Urothelium cell line (cell line): Measurements from ENCODE around the gene SLC25A36.
A peak's percentile ranks its signal among the peaks of the same experiment; 100 is the strongest.
"Not testable (repeated sequence)": the region's sequence is repeated elsewhere in the genome, so short reads cannot be mapped to it uniquely, and the experiment has no call there.

Source experiments
- DNase-seq: peaks from one replicate; pipeline ENCODE4 v3.0.0; 2011; ENCODE audit warnings: low spot score, mixed read lengths
- FAIRE-seq: peaks from 2 replicates; lab custom pipeline; 2011; peaks lifted over from hg19 to GRCh38; lab: Jason Lieb, UNC

Gene SLC25A36

DNA sequence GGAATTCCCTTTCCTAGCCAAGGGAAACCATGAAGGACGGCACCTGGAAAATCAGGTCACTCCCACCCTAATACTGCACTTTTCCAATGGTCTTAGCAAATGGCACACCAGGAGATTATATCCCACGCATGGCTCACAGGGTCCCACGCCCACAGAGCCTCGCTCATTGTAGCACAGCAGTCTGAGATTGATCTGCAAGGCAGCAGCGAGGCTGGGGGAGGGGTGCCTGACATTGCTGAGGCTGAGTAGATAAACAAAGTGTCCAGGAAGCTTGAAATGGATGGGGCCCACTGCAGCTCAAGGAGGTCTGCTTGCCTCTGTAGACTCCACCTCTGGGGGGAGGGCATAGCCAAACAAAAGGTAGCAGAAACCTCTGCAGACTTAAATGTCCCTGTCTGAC lies 46.2 kb downstream of the SLC25A36 start:
- FAIRE-seq, DNase-seq: not testable (repeated sequence)

DNA sequence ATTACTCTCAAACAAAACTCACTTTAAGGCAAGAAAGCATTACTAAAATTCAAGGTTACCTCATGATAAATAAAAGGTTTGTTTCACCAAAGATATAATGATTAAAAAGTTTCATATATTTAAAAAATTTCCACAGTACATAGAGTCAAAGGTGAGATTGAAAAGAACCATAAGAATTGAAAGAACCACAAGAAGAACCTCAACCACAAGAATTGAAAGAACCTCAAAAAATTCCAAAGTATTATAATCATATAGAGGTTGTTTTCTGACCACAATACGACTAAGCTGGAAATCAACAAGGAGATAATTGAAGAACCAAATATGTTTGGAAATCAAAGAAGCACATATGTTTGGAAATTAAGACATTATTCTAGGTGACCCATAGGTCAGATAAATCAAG lies 52.7 kb downstream of the SLC25A36 start:
- no peak for DNase-seq
- FAIRE-seq, result no peak

DNA sequence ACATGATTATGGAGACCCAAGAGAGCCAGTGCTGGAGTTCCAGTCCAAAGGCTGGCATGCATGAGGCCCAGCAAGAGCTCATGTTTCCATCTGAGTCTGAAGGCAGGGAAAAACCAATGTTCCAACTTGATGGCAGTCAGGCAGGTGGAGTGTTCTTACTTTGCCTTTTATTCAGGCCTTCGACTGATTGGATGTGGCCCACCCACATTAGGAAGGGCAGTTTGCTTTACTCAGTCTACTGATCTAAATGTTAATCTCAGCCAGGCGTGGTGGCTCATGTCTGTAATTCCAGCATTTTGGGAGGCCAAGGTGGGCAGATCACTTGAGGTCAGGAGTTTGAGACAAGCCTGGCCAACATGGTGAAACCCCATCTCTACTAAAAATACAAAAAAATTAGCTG lies 53.2 kb downstream of the SLC25A36 start:
- not testable (repeated sequence) for FAIRE-seq

DNA sequence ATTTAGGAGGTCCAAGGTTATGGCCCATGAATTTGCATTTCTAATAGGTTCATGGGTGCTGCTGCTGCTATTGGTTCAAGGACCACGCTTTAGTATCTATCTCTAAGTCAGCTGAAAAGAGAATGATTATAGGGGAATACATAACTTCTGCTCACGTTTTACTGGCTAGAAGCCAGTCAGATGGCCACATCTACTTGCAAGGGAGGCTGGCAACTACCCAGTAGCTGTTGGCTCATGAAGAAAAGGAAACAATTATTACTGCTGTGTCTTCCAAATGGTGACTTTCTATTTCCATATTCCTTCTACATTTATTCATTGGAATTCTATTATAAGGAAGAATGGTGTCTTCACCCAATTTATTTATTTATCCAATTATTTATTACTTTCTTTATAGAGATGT lies 54.2 kb downstream of the SLC25A36 start:
- FAIRE-seq, result no peak

More for the DNA sequence above, 53.2 kb downstream of the SLC25A36 start:
- DNase-seq, result not testable (repeated sequence)

DNA sequence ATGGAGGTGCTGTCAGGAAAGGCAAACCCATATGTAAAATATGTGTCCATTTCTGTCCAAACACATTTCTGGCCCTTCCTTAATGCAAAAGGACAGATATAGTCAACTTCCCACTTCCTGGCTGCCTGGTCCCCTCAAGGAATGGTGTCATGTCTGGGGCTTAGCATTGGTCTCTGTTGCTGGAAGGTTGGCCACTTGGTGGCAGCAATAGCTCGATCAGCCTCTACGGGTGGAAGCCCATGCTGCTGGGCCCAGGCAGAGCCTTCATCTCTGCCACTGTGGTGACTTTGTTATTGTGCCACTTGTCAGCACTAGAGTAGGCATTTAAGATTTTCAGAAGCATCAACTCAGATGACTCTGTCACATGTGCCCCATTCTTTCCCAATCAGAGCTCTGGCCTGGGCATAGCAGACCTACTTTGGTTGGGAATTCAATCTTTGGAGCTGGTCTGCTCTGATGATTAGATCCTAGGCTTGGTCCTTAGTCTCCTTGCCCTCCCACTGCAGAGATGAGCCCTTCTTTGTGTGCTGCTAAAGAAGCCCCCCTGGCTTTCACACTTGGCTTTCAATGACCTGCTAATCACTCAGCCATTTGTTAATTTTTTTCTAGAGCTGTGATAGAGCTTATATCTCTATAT lies 58.5 kb downstream of the SLC25A36 start:
- peak; percentile 54 for DNase-seq
- peak; percentile 5 for FAIRE-seq

More for the DNA sequence above, 54.2 kb downstream of the SLC25A36 start:
- DNase-seq, result no peak

DNA sequence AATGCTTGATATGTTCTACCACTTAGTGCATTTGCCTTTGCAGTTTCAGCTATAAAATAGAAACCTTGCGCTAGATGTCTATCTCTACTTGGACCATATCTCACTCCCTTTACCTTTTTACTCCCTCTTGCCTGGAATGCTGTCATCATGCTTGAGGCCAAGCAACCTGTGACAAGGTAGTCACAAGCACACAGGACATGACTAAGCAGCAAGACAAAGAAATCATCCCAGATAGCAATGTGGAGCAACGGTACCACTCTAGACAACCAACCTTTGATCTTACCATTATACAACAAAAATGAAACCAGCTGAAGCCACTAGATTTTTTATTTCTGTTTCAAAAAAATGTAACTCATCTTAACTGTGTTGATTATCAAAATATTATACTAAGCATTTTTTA lies 59.0 kb downstream of the SLC25A36 start:
- no peak for FAIRE-seq
- no peak for DNase-seq

DNA sequence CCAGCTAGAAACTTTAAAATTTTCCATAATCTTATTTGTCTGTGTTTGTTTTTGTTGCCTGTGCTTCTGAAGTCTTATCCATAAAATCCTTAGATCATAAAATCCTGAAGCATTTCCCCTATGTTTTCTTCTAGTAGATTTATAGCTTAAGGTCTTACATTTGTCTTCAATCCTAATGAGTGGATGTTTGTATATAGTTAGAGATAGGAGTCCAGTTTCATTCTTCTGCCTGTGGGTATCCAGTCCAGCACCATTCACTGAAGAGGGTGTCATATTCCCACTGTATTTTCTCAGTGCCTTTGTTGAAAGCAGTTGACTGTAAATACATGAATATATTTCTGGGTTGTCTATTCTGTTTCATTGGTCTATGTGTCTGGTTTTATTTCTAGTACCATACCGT lies 64.7 kb downstream of the SLC25A36 start:
- DNase-seq, result no peak
- no peak for FAIRE-seq

DNA sequence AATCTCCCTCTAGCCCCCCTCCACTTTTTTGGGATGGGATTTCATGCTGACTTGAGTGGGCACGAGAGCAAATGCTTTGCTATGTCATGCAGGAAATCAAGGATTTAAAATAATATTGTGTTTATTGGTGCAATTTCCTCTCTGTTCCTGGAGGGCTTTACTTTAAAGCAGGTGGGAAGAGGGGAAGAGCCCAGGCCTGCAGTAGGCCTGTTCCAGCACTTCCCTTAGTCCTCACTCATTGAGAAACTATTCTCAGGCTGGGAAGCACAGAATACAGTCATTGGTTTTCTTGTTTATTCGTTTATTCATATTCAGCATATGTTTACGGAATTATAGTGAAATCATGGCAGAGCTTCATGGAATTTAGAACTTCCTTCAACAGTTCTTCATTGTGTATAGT lies 67.9 kb downstream of the SLC25A36 start:
- DNase-seq, result no peak
- no peak for FAIRE-seq

DNA sequence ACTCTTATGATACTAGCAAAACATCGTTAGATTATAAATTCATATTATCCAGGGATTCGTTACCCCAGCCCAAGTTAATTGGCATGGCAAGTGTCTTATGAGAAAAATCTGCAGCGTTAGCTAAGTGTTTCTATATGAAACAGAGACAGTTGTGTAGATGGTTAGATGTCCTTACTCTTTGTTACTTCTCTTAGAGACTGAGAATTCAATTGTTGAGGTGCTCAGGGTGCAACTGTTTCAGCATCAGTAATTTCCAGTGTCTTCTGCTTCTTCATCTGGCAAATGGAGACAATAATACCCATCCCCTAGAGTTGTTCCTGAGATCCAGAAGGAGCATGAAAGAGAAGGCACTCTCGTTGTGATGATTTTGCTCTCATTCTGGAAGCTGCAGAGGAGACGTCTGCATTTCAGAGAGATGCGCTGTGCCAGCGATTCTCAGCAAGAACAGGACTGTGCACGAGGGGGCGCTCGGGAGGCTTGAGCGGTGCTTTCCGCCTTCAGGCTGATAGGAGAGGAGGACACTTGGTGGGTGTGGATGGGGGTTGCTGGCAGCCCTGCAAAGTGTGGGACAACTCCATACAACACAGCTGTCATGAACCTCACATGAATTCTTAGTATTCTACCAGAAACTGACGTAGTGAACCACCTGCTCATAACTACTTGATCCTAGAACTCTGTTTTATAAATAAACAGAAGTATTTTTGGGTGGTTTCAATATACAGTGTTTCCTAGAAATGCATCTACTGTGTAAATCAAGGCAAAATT lies 69.8 kb downstream of the SLC25A36 start:
- no peak for FAIRE-seq
- DNase-seq, result peak; percentile 60

DNA sequence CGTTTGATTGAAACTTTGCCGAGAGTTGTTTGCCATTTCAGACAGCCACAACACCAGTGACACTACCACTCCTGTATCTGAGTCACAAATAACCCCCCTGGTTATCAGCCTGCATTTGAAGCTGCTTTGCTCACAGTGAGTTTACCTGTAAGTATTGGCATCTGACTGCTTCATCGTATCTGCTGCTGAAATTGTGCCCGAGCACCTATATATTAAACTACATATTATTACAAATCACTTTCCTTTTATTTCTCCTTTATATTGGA lies 70.3 kb downstream of the SLC25A36 start:
- no peak for FAIRE-seq
- no peak for DNase-seq

DNA sequence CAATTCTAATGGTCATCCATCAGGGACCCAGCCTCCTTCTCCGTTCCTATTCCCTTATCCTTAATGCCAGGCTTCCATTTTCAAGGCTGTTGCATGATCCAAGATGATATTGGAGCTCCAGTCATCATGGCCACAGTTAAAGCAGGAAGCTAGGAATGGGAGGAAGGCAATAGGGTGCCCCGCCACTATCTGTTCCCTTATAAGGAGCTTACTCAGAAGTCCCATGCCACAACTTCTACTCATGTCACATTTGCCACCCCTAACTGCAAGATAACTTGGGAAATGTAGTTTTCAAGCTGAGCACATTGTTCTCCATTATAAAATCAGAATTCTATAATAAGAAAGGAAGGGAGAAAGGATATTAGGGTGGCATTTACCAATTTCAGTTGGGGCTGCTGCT lies 70.9 kb downstream of the SLC25A36 start:
- FAIRE-seq (no peak), DNase-seq (no peak)

DNA sequence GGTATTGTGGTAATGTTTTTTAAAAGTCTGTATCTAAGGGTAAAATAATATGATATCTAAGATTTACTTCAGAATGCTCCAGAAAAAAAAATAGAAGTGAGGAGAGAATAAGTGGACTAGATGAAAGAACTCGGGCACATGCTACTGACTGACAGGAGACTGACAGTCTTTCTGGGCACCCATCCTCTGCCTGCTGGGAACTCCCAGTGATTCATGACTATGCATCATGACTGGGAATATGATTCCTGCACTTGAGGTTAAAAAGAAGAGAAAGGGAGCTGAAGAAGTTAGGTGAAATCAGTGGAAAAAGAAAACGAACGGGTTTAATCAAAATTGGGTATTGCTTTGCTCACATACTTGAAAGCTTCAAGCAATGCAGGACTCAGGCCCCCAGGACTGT lies 73.8 kb downstream of the SLC25A36 start:
- DNase-seq (no peak), FAIRE-seq (no peak)

DNA sequence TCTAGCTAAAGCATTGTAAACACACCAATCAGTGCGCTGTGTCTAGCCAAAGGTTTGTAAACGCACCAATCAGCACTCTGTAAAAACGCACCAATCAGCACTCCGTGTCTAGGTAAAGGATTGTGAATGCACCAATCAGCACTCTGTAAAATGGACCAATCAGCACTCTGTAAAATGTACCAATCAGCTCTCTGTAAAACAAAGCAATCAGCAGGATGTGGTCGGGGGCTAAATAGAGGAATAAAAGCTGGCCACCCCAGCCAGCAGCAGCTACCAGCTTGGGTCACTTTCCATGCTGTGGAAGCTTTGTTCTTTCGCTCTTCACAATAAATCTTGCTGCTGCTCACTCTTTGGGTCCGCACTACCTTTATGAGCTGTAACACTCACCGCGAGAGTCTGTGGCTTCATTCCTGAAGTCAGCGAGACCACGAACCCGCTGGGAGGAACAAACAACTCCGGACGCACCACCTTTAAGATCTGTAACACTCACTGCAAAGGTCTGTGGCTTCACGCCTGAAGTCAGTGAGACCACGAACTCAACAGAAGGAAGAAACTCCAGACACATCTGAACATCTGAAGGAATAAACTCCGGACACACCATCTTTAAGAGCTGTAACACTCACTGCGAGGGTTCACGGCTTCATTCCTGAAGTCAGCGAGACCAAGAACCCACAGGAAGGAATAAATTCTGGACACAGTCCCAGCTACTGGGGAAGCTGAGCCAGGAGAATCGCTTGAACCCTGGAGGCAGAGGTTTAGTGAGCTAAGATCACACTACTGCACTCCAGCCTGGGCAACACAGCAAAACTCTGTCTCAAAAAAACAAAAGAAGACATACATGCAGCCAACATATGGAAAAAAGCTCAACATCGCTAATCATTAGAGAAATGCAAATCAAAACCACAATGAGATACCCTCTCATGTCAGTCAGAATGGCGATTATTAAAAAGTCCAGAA lies 76.0 kb downstream of the SLC25A36 start:
- DNase-seq, FAIRE-seq: not testable (repeated sequence)

DNA sequence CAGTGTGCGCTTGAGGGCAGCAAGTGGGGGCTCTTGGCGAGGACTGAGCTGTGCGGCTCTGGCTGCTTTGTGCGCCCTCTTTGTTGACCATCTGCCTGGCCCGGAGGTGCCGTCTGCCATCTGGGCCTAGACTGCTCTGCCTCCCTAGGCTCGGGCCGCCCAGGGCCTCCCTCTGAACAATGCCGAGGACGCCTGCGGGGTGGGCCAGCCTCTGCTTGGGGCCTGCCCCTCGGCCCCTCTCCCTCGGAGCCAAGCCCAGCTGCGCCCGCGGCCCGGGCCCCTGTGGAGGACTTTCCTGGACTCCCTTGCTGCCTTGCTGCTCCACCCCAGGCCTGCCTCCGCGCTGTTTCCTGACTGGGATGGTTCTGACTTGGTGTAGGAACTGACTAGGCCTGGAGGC lies 77.6 kb downstream of the SLC25A36 start:
- no peak for FAIRE-seq

DNA sequence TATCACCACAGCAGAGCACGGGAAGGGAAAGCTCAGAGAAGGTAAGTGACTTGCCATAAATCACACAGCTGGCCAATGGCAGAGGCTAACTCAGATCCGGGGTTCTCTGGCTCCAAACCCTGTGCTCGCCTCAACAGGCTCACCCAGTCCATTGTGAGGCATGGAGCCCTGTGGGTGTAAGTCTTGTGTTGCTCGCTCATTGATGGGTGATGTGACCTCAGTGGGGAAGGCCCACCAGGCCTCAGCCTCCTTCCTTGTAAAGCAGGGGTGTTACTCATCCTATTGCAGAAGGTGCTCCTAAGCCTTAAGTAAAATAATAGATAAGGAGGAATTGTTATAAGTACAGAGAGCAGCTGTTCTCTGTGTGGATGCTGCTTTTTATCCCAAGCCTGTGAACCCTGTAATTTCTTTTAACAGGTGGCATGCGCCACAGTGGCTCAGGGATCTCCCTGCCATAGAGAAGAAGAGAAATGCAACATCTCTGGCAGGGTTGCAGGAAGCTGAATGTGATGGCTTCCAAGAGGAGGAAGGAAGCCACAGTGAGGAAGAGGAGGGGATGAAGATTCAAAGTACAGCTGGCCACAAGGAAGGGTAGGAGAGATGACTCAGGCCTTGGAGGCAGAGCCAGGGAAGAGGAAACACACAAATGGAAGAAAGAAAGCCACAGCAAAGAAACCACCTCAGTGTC lies 78.7 kb downstream of the SLC25A36 start:
- FAIRE-seq, result no peak
- DNase-seq, result peak; percentile 10

More for the DNA sequence above, 77.6 kb downstream of the SLC25A36 start:
- DNase-seq, result no peak

DNA sequence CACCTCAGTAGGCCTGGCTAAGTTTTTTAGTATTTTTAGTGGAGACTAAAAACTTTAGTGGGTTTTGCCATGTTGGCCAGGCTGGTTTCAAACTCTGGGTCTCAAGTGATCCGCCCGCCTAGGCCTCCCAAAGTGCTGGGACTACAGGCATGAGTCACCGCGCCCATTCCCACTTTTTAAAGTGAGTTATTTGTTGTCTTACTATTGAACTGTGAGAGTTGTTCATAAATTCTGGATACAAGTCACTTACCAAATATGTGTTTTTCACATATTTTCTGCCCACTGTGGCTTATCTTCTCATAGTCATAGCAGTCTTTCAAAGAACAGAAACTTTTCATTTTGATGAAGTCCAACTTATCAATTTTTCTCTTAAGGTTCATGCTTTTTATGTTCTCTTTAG lies 79.6 kb downstream of the SLC25A36 start:
- DNase-seq, result no peak
- FAIRE-seq, result no peak
